ENCODE results near the gene ABCA2.
"Not testable (repeated sequence)": the region's sequence is repeated elsewhere in the genome, so short reads cannot be mapped to it uniquely, and the experiment has no call there.

ABCA2 gene

DNA sequence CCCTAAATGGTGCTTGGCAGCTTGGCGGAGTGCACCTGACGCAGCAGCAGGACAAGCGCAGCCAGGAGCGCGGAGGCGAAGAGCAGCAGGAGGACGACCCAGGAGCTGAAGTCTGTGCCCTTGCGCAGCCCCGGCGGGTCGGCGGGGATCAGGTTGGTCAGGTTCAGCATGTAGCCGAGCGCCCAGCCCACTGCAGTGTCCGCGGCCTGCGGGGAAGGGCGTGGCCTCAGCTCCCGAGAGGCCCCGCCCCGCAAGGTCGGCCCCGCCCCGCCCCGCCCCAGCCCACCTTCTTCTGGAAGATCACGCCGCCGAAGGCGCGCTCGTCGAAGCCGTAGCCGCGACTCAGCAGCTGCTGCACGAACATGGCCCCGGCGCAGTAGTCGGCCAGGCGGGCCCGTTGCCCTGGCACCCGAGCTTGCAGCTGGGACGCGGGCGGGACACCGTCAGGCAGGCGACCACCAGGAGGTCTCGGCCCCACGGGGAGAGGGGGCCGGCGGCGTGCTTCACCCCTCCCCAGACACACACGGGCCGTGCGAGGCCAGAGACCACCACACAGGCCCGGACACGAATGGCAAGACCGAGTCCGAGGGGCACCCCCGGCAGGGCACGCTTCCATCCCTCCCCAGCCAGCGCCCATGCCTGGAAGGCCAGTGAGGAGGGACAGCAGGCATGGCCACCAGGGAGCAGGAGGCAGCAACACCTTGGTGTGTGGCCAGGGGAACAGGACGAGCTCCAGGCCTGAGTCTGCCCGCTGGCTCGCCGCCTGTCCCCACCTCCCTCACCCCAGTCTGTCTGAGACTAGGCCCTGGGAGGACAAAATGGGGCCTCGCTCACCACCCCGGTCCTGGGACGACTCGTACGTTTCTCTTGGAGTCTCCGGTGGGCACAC is 20.9 kb upstream of the ABCA2 start:
- DNase-seq (ENCODE audit: low read depth in 2 of 2) = no peak

DNA sequence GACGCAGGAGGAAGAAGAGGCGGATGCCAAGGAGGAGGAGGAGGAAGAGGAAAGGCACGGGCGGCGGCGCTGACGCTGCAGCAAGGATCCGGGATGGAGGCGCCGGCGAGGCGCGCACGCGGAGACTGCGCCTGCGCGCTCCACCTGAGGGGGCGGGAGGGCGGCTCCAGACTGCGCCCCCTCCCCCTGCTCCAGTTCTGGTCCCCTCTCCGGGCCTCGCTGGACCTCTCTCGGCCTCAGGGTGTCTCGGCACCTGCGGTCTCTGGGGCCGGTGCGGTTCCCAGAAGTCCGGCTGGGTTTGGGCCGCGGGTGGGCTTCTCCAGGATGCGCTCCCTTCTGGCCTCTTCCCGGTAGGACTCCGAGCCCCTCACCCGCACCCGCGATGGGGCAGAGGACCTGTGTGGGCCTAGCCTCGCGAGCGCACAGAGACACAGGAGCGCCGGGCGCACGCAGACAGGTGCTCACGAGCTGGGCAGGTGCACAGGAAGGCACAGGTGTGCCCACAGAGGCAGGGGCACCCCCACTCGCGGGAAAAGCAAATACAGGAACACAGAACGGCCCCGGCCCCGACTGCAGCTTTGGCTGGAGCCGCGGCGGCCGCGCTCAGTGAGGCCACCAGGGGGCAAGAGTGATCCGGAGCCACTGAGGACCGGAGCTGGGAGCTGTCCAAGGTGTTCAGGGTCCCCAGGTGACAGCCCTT is 18.2 kb upstream of the ABCA2 start, which contains the start of gene NPDC1:
NPDC1 (minus strand) TSS at position 90 of the 700 bp plus-strand sequence. CDS start 188 bp downstream, outside the sequence.
- peak; percentile 53 to 66 for DNase-seq (ENCODE audit: low read depth in 2 of 2)

DNA sequence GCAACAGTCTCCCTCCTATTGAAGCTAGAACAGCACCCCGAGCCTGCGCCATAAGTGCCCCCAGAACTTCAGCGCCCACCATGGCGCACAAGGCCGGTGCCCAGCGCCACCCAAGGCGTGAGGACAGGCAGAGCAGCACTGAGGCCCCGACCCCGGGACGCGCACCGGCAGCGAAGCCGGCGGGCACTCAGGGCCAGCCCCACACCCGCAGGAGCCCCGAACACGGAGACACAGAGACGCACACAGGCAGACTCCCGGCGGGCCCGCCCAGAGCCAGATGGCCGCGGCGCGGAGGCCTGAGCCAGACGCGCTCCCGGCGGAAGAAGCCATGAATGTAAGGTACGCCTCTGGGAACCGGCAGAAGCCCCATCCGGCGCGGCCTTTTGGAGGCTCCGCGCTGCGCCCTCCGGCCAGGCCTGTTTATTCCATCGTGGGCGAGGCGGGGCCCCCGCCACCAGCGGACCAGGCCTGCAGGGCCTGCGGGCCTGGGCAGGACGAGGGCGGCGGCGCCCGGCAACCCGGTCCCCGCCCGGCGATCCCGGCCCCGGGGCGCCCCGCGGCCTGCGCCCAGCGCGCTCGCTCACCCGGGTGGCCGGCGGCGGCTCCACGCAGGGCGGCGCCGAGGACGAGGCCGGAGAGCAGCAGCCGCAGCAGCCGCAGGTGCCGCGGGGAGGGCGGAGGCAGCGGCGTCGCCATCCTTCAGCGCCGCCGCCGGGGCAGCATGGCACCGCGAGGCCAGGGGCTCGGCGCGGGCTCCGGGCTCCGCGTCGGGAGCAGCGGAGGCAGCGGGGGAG is 17.5 kb upstream of the ABCA2 start:
- DNase-seq (ENCODE audit: low read depth in 2 of 2) = no peak

DNA sequence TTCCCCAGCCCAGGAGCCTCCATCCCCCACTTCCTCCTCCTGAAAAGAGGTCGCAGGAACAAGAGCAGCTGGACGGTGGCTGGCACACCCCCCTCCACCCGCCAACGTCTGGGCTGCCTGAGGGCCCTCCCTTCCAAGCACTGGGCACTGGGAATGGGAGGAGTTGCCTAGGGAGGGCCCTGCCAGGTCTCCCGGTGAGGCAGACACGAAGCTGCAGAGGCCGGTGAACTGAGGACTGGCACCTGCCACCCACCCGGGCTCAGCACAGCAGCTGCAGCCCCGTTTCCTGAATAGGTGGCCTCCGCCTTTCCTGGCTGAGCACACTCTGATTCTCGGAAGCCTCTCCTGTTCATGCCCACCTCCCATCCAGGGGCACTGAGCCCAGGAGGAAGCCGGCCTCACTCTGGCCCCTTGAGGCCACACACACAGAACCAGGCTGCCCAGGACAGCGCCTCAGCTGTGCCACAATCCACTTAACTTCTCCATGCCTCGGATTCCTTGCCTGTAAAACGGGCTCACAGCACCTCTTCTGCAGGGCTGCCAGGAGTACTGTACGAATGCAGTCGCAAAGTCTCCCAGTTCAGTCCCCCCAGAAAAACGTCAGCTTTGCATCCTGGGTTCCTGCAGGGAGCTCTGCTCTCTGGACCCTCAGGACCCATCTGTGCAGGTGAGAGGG is 16.6 kb upstream of the ABCA2 start:
- no peak for DNase-seq (ENCODE audit: low read depth in 2 of 2)

DNA sequence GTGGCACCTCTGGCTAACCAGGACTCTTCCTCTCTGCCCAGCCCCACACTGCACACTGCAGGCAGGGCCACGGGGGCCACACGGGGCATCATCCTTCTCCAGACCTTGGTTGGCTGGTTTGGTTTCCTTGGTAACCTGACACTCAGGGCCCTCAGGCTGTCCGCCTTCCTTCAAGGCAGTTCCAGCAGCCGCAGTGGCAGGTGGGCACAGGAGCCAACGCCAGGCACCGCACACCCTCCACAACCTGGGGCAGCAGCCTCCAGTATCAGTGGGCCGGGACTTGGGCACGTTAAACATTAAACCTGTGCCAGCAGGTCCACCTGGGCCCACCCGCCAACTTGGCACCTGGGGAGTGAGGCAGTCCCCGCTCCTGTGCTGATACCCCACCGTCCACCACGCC is 16.0 kb upstream of the ABCA2 start:
- no peak for DNase-seq (ENCODE audit: low read depth in 2 of 2)

DNA sequence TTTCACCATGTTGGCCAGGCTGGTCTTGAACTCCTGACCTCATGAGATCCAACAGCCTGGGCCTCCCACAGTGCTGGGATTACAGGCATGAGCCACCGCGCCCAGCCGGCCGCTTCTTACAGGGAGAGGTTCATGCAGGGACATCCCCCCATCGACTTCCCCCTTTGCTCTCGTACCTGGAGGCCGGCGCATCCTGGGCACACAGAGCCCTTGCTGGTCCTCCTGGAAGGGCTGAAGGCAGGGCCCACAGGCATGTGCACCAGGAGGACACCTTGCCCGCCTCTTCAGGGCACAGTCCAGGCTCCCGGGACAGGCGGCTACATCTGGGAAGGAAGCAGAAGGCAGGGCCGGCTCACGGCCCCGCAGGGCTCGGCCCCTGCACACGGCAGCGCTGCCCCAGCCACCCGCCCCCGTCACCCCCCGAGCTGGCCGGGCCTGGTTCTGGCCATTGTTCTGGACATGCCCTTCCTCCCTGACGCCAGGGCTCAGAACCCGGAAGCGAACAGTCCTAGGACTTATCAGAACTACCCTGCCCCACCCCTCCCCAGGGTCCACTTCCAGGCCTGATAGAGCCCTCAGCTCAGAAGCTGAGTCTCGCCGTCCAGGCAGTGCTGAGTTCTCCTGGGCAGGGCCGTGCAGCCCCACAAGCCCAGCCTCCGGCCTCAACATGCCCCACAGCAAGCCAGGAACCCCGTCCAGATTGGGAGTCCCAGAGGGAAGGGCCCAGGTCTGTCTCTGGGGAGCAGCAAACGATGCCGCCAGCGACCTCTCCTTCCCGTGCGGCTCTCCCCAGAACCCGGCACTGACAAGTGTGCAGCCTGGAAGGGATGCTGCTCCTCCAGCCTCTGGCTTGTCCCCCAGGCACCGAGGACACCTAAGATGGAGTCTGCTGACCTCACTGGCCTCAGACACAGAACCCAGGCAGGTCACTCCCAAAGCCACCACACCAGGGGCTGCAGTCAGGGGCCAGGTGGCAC is 15.0 kb upstream of the ABCA2 start:
- DNase-seq (ENCODE audit: low read depth in 2 of 2) = no peak

DNA sequence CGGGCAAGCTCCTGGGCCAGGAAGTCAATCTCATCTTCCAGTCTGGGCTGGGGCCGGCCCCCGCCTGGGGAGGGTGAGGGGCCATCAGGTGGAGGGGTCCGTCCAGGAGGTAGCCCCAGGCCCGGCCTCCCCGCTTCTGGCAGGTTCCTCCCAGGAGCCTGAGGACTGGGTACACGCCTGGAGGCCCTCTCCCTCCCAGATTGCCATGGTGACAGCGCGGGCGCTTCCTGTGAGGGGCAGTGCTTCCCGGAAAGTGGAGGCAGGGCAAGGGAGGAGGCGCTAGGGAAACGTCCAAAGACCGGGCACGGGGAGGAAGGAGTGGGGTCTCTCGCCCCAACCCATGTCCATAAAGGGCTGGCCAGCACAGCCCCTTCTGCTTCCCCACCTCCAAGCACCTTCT is 13.1 kb upstream of the ABCA2 start:
- DNase-seq (ENCODE audit: low read depth in 2 of 2) = no peak

DNA sequence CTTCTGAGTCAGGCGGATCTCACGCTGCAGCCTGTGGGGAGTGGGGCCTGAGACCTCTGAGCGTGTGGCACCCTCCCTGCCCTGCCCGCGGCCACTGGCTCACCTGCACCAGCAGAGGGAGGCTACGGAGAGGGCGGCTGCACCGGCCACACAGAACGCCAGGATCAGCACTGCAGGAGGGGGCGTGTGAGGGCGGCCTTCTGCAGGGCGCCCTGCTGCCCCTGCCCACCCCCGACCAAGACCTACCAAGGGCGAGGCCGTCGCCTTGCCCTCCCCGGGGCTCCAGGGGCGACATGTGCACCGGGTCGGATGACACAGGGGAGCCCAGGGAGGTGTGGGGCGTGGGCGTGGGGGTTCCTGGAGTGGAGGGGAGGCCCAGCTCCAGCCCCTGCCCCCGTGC is 12.5 kb upstream of the ABCA2 start:
- no peak for DNase-seq (ENCODE audit: low read depth in 2 of 2)

DNA sequence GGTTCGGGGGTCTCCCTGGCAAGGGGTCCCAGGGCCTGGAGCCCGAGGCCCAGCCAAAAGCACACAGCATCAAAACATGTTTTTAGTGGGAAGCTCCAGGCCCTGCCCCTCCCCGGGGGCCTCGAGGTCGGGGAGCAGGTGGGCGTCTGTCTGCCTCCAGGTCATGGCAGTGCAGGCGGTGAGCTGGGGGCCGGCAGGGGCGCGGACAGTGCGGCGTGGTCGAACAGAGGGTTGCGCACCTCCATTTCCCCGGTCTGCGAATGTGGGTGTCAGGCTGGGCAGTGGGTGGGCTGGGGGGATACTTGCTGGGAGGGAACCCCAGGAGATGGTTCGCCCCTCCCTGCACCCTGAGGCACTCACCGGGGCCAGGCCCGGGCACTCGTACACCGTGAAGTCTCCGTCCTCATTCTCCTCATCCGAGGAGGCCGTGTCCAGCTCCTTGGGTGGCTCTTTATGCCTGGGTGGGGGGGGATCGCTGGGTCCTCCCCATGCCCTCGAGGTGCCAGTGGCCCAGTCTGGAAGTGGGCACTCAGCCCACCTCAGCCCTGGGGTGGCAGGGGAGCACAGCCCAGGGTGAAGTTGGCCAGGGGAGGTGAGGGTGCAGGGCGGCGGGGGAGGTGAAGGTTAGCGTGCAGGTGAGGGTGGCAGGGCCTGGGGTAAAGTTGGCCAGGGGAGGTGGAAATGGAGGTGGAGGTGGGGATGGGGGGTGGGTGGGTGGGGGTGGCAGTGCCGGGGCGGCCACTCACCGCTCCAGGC is 11.8 kb upstream of the ABCA2 start:
- DNase-seq (ENCODE audit: low read depth in 2 of 2) = no peak

DNA sequence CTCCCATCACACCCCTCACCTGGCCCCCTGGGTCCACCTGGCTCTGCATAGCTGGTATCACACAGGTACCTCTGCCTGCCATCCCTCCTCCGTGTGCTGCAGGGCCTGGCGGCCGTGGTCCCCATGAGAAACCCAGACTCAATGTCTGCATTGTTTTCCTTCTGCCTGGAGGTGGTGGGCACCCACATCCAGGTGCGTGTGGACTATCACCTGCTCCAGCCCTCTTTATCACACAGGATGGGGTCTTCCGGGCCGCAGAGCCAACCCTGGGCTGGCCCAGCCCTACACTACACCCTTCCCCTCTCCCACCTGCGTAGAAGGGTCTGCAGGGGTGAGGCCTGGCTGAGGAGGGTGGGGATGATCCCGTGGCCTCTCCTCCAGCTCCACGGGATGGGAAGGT is 10.9 kb upstream of the ABCA2 start:
- no peak for DNase-seq (ENCODE audit: low read depth in 2 of 2)

DNA sequence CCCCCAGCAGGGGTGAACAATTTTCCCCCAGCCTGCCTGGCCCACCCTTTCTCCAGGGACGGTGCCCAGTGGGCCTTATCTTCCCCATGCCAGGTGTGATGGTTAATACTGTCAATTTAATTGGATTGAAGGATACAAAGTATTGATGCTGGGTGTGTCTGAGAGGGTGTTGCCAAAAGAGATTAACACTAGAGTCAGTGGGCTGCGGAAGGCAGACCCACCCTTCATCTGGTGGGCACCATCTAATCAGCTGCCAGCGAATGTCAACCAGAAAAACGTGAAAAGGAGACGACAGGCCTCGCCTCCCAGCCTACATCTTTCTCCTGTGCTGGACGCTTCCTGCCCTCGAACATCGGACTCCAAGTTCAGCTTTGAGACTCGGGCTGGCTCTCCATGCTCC is 9.4 kb upstream of the ABCA2 start:
- DNase-seq (ENCODE audit: low read depth in 2 of 2) = no peak

DNA sequence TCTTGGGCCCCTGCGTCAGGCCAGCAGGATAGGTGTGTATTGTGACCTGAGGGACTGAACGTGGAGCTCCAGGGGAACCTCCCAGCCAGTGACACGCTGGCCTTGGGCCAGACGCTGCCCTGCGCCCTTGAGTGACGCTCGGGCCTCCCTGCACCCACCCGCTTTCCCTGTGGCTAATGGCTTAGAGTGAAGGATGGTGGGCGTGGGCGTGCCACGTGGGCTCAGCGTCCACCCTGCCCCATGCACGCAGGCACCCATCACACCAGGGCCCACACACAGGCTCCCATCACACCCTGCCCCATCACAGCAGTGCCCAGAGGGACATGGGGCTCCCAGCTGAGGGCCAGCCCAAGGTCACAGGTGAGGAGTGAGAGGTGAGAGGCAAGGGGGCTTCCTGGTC is 9.0 kb upstream of the ABCA2 start:
- no peak for DNase-seq (ENCODE audit: low read depth in 2 of 2)

DNA sequence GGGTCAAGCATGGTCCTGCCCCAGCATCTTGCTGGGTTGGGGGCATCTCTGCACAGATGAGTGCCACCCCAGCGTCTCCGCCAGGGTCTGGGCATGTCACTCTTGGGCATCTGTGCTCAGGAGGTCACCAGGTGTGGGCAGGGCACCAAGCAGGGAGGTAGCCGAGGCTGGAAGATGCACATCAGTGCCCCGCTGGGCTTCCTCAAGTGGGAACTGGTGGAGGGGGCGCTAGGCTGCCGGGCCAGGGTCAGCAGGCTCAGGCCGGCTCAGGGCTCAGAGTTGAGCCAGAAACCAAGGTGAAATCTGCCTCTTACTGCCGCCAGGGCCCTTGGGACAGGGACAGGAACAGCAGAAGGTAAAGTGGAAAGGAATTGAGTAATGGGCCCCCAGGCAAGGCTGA is 7.9 kb upstream of the ABCA2 start:
- no peak for DNase-seq (ENCODE audit: low read depth in 2 of 2)

DNA sequence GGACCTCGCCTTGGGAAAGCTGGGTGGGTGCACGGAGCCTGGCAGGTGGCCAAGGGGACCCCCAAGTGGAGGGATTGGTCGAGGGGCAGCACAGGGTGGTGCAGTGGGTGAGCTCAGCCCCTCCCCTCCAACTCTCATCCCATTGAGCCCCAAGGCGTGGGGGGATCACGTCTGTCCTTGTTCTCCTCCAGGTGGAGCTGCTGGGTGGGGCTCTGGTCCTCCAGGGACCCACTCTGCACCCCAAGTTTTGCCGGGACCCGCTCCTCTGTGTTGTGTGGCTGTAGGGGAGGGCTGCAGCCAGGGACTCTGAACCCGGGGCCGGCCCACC is 7.4 kb upstream of the ABCA2 start:
- DNase-seq (ENCODE audit: low read depth in 2 of 2) = no peak

DNA sequence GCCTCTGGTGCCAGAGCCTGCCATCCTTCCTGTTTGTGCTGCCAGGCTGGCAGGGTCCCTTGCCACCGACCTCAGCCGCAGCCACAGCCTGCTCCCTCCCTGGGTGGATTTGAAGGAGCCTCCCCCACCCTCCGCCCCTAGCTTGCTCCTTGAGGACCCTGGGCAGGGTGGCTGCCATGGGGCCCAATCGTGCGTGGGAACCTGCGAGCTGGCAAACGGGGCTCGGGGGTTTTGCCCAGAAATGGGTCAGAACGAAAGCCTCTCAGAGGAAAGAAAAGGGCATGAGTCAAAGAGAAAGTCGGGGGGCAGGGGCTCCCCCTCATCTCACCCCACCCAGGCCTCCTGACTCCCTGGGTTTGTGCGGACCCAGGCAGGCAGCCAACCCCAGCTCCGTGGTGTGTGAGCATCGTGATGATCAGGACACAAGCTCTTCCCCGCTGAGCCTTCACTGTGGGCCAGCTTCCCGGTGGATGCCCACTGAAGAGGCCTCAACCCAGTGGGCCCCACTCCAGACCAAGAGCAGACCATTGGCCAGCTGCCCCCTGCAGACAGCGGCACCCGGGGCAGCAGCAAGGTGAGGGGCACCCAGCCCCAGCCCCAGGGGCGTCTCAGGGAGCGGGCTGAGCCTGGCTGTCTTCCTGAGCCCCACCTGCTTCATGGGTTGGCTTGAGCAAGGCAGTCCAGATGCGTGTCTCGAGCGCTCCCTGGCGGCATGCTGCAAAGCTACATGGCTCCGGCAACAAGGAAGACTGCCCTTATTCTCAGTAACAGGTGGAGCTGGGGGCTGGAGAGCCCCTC is 6.9 kb upstream of the ABCA2 start:
- peak; percentile 71 to 79 for DNase-seq (ENCODE audit: low read depth in 2 of 2)

DNA sequence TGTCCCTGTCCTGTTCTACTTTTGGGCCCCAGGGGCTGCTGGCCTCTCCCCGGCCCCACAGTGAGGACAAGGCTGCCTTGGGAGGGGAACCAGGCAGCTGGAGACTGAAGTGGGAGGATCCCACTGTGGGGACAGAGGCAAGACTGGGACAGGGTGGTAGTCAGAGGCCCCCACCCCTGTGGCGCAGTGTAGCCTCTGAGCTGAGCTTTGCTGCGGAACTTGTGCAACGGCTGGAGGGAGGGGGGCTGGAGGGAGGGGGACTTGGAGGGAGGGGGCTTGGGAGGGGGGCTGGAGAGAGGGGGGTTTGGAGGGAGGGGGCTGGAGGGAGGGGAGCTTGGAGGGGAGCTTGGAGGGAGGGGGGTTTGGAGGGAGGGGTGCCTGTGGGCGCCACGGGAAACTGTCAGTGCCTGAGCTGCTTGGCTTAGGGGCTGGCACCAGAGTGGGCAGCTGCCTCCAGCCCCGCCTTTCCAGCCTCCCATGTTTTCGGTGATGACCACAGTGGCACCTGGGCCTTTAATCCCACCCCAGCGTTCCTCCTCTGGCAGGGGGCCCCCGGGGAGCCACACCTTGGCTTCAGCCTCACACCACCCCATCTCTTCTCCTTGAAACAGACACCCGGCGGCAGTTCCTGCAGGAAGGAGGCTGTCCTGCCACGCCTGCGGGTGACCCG is 6.1 kb upstream of the ABCA2 start:
- no peak for DNase-seq (ENCODE audit: low read depth in 2 of 2)

DNA sequence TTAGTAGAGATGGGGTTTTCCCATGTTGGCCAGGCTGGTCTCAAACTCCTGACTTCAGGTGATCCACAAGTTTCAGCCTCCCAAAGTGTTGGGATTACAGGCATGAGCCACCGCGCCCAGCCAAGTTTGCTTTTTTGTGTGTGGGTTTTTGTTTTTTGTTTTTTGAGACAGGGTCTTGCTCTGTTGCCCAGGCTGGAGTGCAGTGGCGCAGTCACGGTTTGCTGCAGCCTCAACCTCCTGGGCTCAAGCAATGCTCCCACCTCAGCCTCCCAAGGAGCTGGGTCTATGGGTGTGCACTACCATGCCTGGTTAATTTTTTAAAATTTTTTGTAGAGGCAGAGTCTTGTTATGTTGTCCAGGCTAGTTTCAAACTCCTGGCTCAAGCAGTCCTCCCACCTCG is 5.4 kb upstream of the ABCA2 start:
- not testable (repeated sequence) for DNase-seq (ENCODE audit: low read depth in 2 of 2)

DNA sequence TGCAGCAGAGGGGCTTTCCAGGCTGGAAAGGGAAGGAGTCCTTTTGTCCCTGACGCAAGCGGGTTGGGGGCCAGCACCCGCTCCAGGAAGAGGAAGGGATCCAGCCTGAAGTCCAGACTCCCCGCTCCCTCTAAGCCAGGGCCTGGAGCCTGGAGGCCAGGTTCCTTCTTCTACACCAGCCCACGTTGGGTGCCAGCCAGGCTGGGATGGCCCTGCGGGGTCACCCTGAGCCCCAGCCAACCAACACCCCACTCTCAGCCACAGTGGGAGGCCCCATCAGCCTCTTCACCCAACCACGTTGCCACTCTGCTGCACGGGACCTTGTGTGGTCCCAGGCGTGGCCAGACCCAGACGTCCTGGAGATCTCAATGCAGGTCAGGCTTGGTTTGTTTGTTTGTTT is 4.8 kb upstream of the ABCA2 start:
- DNase-seq (ENCODE audit: low read depth in 2 of 2) = no peak
